ENCODE measurements around the gene MMD.

GRCh38 chr17:55414983-55415382, 6.7 kb downstream of the MMD start:
- TF ChIP-seq CTCF (IDR thresholded peaks at IDR 0.05 in 4 of 5, conservative IDR thresholded peaks at IDR 0.05 in 1 of 5): no peak
- no peak for TF ChIP-seq POLR2A (IDR thresholded peaks at IDR 0.05)
